ENCODE results near the gene NOD2. TPM values are rescaled to one million over a fixed set of nuclear protein-coding genes. Genes with fewer than 3 reads are reported as not detected.

The NOD2 gene
- total and polyA plus RNA-seq, 4 donors, result 0.79 to 1.2 (median 0.83) TPM

GRCh38 chr16:50711862-50712559, 18.6 kb downstream of the NOD2 start:
- WGBS (ENCODE audit: insufficient coverage), result 47% methylated on average over 23 of the region's 25 CpGs
- Histone ChIP-seq H3K4me1 (ENCODE audit: control insufficient read depth, insufficient read depth, low read length) (peaks cover 15% of the 10 kb centered on the region), H3K27ac (ENCODE audit: low read depth, low read length) (no peak overlapping the region), H3K4me3 (ENCODE audit: low read depth, low read length) (no peak overlapping the region), H3K9me3 (ENCODE audit: control insufficient read depth, insufficient read depth, low read length) (no peaks in the 10 kb centered on the region), H3K27me3 (ENCODE audit: control insufficient read depth, insufficient read depth, low read length) (no peaks in the 10 kb centered on the region), H3K36me3 (ENCODE audit: control insufficient read depth, insufficient read depth, low read length) (peaks cover 3% of the 10 kb centered on the region)
- peak in 5 of 6 donors; percentile 26 to 84 (median 36) for DNase-seq (ENCODE audit: low read depth in 4 of 6, low spot score in 6 of 6)

- WGBS (ENCODE audit: insufficient coverage), result no CpG with 5 or more reads among the region's 3 CpGs
- H3K27ac ChIP-seq (ENCODE audit: low read depth, low read length), result no peak overlapping the region
- DNase-seq (ENCODE audit: low read depth in 4 of 6, low spot score in 6 of 6), result no peak
These were observed 19.1 kb downstream of the NOD2 start for GRCh38 chr16:50712560-50712898.

GRCh38 chr16:50712956-50713355, 19.6 kb downstream of the NOD2 start:
- H3K4me1 ChIP-seq (ENCODE audit: control insufficient read depth, insufficient read depth, low read length), result peaks cover 15% of the 10 kb centered on the region
- no peak for DNase-seq (ENCODE audit: low read depth in 4 of 6, low spot score in 6 of 6)
- 82% methylated on average over 2 of the region's 4 CpGs for WGBS (ENCODE audit: insufficient coverage)
- H3K27ac ChIP-seq (ENCODE audit: low read depth, low read length), result no peak overlapping the region
- no peak overlapping the region for H3K4me3 ChIP-seq (ENCODE audit: low read depth, low read length)
- no peaks in the 10 kb centered on the region for H3K27me3 ChIP-seq (ENCODE audit: control insufficient read depth, insufficient read depth, low read length)
- no peaks in the 10 kb centered on the region for H3K9me3 ChIP-seq (ENCODE audit: control insufficient read depth, insufficient read depth, low read length)
- H3K36me3 ChIP-seq (ENCODE audit: control insufficient read depth, insufficient read depth, low read length), result peaks cover 3% of the 10 kb centered on the region

More at GRCh38 chr16:50712560-50712898, 19.1 kb downstream of the NOD2 start:
- H3K4me1 ChIP-seq (ENCODE audit: control insufficient read depth, insufficient read depth, low read length), result peaks cover 15% of the 10 kb centered on the region
- H3K9me3 ChIP-seq (ENCODE audit: control insufficient read depth, insufficient read depth, low read length), result no peaks in the 10 kb centered on the region
- H3K4me3 ChIP-seq (ENCODE audit: low read depth, low read length), result no peak overlapping the region
- no peaks in the 10 kb centered on the region for H3K27me3 ChIP-seq (ENCODE audit: control insufficient read depth, insufficient read depth, low read length)
- peaks cover 3% of the 10 kb centered on the region for H3K36me3 ChIP-seq (ENCODE audit: control insufficient read depth, insufficient read depth, low read length)

GRCh38 chr16:50717091-50717490, 23.7 kb downstream of the NOD2 start:
- WGBS (ENCODE audit: insufficient coverage), result 81% methylated on average over 4 of the region's 4 CpGs

GRCh38 chr16:50717494-50717893, 24.1 kb downstream of the NOD2 start:
- H3K4me1 ChIP-seq (ENCODE audit: control insufficient read depth, insufficient read depth, low read length), result no peaks in the 10 kb centered on the region
- H3K27ac ChIP-seq (ENCODE audit: low read depth, low read length), result no peak overlapping the region
- WGBS (ENCODE audit: insufficient coverage), result 100% methylated on average over 3 of the region's 5 CpGs
- peaks cover 3% of the 10 kb centered on the region for H3K27me3 ChIP-seq (ENCODE audit: control insufficient read depth, insufficient read depth, low read length)
- H3K36me3 ChIP-seq (ENCODE audit: control insufficient read depth, insufficient read depth, low read length), result no peaks in the 10 kb centered on the region
- H3K4me3 ChIP-seq (ENCODE audit: low read depth, low read length), result no peak overlapping the region
- no peak for DNase-seq (ENCODE audit: low read depth in 4 of 6, low spot score in 6 of 6)
- H3K9me3 ChIP-seq (ENCODE audit: control insufficient read depth, insufficient read depth, low read length), result no peaks in the 10 kb centered on the region

More at GRCh38 chr16:50717091-50717490, 23.7 kb downstream of the NOD2 start:
- peaks cover 1% of the 10 kb centered on the region for H3K36me3 ChIP-seq (ENCODE audit: control insufficient read depth, insufficient read depth, low read length)
- H3K4me3 ChIP-seq (ENCODE audit: low read depth, low read length), result no peak overlapping the region
- H3K27ac ChIP-seq (ENCODE audit: low read depth, low read length), result no peak overlapping the region
- no peak for DNase-seq (ENCODE audit: low read depth in 4 of 6, low spot score in 6 of 6)
- H3K4me1 ChIP-seq (ENCODE audit: control insufficient read depth, insufficient read depth, low read length), result peaks cover 2% of the 10 kb centered on the region
- no peaks in the 10 kb centered on the region for H3K9me3 ChIP-seq (ENCODE audit: control insufficient read depth, insufficient read depth, low read length)
- H3K27me3 ChIP-seq (ENCODE audit: control insufficient read depth, insufficient read depth, low read length), result peaks cover 3% of the 10 kb centered on the region

DNA sequence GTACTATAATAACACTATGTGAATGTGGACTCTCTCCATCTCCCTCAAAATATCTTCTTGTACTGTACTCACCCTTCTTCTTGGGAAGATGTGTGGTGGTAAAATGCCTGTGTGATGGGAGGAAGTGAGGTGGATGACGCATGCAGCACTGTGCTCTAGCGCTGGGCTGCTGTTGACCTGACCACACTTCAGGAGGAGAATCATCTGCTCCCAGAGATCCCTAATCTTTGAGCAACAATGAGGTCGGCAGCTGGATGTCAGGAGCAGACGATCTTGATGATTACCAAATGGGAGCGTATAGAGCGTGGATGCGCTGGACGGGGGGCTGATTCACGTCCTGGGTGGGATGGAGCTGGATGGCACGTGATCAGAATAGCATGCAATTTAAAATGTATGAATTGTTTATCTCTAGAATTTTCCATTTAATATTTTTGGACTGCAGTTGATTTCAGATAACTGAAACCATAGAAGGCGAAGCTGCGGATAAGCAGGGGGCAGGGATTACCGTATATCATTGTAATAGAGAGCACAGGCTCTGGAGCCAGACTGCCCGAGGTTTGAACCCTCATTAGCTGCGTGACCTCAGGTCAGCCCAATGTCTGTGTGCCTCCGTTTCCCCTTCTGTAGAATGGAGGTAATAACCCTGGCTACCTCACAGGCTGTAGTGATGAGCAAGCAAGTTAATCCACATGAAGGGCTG, 24.8 kb downstream of the NOD2 start:
- WGBS (ENCODE audit: insufficient coverage), result 82% methylated on average over 14 of the region's 16 CpGs
- Histone ChIP-seq H3K9me3 (ENCODE audit: control insufficient read depth, insufficient read depth, low read length) (no peaks in the 10 kb centered on the region), H3K36me3 (ENCODE audit: control insufficient read depth, insufficient read depth, low read length) (no peaks in the 10 kb centered on the region), H3K4me1 (ENCODE audit: control insufficient read depth, insufficient read depth, low read length) (no peaks in the 10 kb centered on the region), H3K4me3 (ENCODE audit: low read depth, low read length) (no peak overlapping the region), H3K27me3 (ENCODE audit: control insufficient read depth, insufficient read depth, low read length) (peaks cover 3% of the 10 kb centered on the region), H3K27ac (ENCODE audit: low read depth, low read length) (no peak overlapping the region)
- DNase-seq (ENCODE audit: low read depth in 4 of 6, low spot score in 6 of 6), result no peak

DNA sequence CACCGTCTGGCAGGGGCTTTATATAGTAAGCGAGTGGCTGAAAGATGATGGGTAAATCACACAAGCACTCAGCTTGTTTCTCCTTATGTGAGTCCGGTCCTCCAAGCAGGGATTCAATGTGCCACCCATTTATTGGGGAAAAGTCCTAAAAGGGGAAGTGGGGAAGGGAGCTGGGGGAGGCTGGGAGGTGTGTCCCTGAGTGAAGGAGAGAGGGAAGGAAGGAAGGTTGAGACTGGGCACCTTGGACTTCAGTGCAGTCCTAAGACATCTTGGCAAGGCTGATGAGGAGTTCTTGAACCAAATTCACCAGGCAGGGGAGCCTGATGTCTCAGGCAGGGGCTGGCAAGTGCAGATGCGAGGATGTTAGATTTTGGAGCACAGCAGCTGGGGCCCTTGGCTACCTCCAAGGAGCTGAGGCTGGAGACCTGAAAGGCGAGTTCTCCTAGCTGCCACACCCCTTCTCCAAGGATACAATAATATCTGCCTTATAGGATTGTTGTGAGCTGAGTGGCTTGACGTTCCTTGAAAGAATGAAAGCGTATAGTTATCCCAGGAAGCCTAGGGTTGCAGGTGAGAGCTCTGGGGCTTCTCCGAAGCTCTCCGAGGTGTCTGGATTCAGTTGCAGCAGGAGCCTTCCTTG, 25.5 kb downstream of the NOD2 start:
- no peak for DNase-seq (ENCODE audit: low read depth in 4 of 6, low spot score in 6 of 6)
- Histone ChIP-seq H3K9me3 (ENCODE audit: control insufficient read depth, insufficient read depth, low read length) (no peaks in the 10 kb centered on the region), H3K36me3 (ENCODE audit: control insufficient read depth, insufficient read depth, low read length) (no peaks in the 10 kb centered on the region), H3K27ac (ENCODE audit: low read depth, low read length) (no peak overlapping the region), H3K4me3 (ENCODE audit: low read depth, low read length) (no peak overlapping the region), H3K27me3 (ENCODE audit: control insufficient read depth, insufficient read depth, low read length) (peaks cover 3% of the 10 kb centered on the region), H3K4me1 (ENCODE audit: control insufficient read depth, insufficient read depth, low read length) (no peaks in the 10 kb centered on the region)
- 96% methylated on average over 5 of the region's 9 CpGs for WGBS (ENCODE audit: insufficient coverage)

DNA sequence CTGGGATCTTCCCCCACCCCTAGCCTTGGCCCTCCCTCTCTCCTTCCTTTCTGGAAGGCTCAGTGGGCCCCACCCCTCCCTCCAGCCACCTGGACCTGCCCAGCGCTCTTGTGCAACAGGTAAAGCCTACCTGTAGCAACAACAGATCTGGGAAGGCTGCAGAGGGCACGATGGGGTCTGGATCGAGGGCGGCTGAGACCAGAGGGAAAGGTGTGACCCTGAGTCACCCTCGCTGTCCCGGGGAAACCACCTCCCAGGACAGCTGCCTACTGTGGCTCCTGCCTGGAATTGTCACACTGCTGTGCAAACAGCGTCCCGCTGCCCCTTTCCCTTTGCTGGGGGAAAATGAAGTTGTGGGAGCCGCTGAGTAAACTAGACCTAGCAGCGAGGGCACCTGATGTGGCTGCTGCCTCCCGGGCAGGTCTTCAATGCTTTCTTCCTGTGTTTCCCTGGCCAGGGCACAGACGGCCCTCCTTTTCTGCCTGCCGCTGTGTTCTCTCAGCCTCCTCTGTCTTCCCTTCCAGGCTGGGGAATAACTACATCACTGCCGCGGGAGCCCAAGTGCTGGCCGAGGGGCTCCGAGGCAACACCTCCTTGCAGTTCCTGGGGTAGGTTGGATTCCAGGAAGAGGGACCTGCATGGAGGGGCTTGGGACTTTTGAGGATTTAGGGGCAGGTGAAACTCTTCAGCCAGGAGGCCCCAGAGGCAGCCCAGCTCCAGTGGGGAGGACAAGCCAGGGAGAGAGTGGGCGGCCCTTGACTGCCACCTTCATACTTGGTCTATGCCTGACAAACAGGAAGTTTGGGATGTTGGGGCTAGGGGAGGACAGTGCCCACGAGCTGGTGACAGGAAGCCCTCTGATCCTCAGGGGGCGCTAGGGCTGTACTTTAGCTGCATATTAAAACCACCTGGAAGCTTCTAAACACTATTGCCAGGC, 26.3 kb downstream of the NOD2 start:
- no peaks in the 10 kb centered on the region for H3K4me1 ChIP-seq (ENCODE audit: control insufficient read depth, insufficient read depth, low read length)
- H3K4me3 ChIP-seq (ENCODE audit: low read depth, low read length), result no peak overlapping the region
- H3K27me3 ChIP-seq (ENCODE audit: control insufficient read depth, insufficient read depth, low read length), result peaks cover 3% of the 10 kb centered on the region
- no peak for DNase-seq (ENCODE audit: low read depth in 4 of 6, low spot score in 6 of 6)
- no peak overlapping the region for H3K27ac ChIP-seq (ENCODE audit: low read depth, low read length)
- no peaks in the 10 kb centered on the region for H3K9me3 ChIP-seq (ENCODE audit: control insufficient read depth, insufficient read depth, low read length)
- no peaks in the 10 kb centered on the region for H3K36me3 ChIP-seq (ENCODE audit: control insufficient read depth, insufficient read depth, low read length)
- WGBS (ENCODE audit: insufficient coverage), result 79% methylated on average over 20 of the region's 20 CpGs

Data from spinal cord (tissue), 10 donors.